GM21447 (cell line): ENCODE measurements around the gene DAO.
"Not testable (repeated sequence)": the region's sequence is repeated elsewhere in the genome, so short reads cannot be mapped to it uniquely, and the experiment has no call there.

Experiments
- ATAC-seq: cut with Tn5 transposase; IDR thresholded peaks from one replicate; pipeline ENCODE4 v1.9.1; 2021; ENCODE audit not compliant: unreplicated experiment

The DAO gene

DNA sequence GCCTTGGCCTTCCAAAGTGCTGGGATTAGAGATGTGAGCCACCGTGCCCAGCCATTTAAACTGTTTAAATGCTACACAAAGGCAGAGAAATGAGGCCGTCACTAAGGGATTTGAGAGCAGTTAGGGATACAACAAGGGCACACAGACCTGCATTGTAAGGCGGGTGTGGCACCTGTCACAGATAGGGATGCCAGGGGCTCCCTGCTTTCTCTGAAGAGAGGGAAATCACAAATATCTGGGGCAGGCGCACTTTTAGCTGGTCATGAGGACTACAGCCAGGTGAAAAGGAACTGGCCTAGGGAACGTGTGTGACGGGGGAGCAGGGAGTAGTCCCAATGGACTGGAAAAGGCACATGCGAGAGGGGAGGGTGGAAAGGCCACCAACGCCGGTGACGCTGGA lies 32.2 kb upstream of the DAO start:
- no peak for ATAC-seq

DNA sequence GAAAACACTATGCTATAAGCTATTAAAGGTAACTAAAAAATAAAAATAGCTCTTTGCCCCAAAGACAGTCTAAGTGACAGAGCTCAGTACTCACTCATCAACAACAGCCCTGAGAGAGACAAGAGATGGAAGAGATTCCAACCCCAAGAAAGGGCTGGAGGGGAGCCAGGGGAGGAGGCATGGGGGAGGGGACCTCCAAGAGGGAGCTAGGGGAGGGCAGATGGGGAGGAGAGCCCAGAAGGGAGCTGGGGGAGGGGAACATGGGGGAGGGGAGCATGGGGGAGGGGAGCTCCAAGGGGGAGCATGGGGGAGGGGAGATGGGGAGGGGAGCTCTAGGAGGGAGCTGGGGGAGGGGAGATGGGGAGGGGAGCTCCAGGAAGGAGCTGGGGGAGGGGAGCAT lies 30.2 kb upstream of the DAO start:
- no peak for ATAC-seq

GRCh38 chr12:108850854-108851573 lies 28.9 kb upstream of the DAO start:
- peak; percentile 63 for ATAC-seq

DNA sequence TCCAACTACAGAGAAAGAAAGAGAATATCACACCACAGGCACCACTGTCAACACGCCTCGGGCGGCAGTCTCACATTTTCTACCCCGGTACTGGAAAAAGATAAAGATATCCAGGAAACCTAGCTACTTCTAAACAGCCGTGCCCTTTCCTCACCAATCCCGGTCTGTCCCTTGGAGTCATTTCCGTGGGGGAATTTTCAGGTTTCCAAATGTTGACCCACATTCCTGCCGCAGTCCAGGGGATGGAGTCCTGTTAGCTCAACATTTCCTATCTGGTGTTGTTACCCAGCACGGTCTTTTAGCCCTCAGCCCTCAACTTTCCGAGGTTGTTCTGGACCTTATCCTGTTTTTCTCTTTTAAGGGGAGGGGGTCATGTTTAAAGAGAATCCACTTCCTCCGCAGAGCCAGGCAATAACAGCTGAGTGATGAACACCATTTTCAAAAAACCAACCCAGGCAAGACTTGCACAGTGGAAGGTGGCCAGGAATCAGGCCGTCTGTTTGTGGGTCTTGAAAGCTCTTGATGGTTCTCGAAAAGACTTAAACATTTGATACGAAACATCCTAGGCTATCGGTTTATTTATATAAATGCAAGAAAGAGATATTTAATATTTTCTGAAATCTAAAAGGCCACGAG lies 27.1 kb upstream of the DAO start:
- no peak for ATAC-seq

DNA sequence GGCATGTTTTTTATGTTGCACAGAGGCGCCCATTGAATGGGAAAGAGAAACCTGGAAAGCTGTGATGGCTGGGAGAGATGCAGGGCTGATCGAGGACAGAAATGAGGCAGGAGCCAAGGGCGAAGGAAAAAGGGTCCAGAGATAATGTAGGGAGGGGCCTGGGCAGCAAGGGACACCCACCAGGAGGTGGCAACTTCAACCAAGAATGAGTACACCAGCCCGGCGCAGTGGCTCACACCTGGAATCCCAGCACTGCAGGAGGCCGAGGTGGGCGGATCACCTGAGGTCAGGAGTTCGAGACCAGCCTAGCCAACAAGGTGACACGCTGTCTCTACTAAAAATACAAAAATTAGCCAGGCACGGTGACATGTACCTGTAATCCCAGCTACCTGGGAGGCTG lies 26.5 kb upstream of the DAO start:
- no peak for ATAC-seq

DNA sequence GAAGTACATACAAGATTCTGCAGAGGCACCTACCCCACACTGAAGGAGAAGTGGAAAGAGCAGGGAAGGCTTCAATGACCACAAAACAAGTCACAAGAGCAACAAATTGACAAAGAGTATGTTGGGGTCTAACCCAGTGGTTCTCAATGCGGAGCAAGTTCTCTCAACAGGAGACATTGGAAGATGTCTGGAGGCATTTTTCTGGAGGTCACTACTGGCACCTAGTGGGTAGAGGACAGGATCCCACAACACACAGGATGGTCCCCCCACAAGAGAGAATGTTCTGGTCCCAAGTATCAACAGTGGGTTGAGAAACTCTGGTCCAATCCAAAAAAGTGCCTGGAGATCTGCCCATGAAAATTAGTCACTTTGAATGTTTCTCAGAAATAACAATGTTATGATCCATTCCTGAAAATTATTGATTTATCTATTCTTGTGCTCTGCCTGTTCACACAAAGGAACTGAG lies 25.9 kb upstream of the DAO start:
- ATAC-seq: no peak

DNA sequence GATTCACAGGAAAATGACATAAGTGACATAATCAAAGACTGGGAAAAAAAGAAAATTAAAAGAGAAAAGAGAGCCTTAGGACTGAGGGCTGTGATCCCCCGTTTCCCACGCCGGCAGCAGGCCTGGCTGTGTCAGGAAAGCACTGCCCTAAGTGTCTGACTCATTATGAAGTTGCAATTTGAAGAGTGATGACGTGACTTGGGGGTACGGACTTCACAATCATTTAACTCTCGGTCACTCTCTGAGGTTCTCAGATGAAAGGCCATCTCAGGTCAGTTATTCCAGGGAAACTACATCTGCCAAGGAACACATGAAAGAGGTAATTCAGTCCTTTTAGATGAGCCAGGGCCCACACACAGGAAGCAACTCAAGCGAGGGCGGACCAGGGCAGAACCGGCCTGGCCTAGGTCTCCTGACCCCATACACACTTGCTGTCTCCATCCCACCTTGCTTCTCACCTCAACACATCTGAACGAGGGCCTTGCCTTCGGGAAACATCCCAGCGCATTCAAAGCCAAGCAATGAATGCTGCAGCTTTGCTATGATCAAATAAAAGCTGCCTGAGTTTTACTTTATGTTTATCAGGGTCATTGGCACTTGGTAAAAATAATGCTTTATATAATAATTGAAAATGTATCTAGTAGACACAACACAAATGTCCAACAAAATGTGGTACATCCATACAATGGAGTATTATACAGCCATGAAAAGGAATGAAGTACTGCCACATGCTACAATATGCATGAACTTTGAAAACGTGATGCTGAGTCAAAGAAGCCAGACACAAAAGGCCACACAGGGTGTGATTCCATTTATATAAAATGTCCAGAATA lies 25.2 kb upstream of the DAO start:
- peak; percentile 23 for ATAC-seq

DNA sequence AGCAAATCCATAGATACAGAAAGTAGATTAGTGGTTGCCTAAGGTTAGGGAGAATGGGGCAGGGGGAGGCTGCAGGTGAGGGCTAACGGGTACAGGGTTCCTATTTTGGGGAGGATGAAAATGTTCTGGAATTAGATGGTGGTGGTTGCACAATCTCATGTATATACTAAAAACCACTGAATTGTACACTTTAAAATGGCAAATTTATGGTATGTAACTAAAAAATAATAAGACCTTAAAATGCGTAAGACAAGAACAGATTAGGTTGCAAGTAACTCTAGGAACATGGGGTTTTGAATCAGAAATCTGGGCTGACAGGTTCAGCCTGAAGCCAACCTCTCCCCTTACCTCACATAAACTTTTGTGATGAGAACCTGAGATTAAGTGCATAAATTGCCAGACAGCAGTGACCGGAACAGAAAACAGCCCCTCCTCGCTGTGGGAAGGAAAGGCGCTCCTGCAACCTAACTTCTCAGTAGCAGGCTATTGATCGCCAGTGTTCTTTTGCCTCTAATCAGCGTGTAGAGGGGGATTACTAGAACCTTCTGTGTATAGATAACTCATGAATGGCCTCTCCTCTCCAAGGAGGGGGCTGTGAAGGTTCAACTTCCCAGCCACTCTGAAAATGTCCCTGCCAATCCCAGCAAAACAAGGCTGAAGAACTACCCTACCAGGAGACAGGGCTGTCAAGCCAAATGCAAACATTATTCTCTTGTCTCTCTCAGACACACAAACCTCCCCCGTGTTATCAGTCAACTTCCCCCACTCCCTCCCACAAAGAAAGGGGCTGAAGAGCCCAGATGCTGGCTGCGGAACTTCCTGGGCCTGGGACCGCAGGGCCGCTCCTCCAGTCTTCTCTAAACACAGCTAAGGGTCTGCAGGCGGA lies 24.4 kb upstream of the DAO start:
- no peak for ATAC-seq

- no peak for ATAC-seq
These were observed 23.8 kb upstream of the DAO start for GRCh38 chr12:108856170-108856427.

GRCh38 chr12:108856428-108857157 lies 23.3 kb upstream of the DAO start:
- peak; percentile 30 for ATAC-seq

- ATAC-seq: no peak
These were observed 22.8 kb upstream of the DAO start for GRCh38 chr12:108857158-108857407.

DNA sequence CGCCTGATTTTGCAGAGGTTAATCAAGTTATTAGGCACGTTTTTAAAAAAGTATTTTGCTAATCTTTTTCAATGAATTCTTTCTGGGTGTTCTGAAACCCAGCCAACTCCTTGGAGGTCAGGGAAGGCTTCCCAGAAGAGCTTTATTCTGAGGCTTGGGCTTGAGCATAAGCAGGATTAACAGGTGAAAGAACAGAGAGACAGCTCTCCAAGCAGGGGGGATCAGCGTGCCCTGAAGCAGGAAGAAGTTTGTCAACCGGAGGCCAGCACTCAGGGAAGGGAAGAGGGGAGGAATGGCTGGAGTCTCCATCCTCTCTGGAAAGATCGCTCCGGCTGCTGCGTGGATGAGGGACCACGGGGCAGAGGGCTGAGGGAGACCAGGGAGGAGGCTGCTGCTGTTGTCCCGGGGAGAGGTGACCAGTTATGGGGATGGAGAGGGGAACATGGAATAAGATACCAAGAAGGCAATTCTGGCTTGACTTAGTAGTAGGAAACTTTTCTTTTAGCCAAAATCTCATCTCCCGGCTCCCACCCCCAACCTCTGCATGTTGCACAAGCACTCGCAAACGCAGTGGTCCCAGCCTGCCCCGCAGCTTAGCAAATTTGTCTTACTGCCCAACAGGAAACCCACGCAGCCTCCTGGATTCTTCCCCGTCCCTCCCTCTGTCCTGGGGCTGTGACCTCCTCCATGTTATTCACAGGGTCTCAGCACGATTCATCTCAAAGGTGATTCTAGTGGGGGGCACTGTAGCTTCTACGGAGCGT lies 21.4 kb upstream of the DAO start:
- ATAC-seq: no peak

- not testable (repeated sequence) for ATAC-seq
These were observed 20.6 kb upstream of the DAO start for GRCh38 chr12:108859141-108859922.

DNA sequence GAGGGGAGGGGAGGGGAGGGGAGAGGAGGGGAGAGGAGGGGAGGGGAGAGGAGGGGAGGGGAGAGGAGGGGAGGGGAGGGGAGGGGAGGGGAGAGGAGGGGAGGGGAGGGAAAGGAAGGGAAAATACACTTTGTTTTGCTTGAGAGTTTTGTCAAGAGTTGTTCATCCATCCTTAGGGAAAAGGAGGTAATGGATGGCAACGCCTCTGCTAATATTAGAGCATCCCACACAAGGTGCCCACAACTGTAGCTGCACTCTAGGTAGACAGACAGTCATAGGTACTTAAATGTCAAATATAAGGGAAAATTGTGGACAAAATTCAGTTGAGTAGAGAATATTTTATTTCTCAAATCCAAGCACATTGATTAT lies 20.0 kb upstream of the DAO start:
- ATAC-seq: no peak

GRCh38 chr12:108860443-108860842 lies 19.4 kb upstream of the DAO start:
- no peak for ATAC-seq

DNA sequence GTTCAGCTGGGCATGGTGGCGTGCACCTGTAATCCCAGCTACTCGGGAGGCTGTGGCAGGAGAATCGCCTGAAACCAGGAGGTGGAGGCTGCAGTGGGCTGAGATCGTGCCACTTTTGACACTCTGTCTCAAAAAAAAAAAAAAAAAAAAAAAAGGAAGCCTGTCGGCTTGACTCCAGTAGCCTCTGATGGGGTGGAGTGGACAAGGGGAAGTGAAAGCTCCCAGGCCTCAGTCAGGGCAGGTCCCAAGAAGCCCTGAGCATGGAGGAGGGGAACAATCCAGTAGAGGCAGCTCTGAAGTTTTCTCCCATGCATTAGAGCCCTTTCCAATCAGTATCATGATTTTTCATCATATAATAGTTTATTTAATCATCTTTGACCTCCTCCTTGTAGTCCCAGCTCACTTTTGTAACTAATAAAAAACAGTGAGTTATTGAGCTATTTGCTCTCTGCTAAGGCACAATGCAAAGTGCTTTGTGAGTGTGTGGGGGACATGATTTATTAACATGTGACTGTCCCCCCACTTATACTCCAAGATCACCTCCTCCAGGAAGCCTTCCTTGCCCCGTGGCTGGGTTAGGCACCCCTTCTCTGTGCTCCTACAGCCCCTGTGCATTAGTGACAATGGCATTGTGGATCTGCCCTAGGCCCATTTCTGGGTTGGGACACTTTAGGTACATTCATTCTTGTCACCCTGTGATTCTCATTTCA lies 17.9 kb upstream of the DAO start:
- ATAC-seq: no peak

DNA sequence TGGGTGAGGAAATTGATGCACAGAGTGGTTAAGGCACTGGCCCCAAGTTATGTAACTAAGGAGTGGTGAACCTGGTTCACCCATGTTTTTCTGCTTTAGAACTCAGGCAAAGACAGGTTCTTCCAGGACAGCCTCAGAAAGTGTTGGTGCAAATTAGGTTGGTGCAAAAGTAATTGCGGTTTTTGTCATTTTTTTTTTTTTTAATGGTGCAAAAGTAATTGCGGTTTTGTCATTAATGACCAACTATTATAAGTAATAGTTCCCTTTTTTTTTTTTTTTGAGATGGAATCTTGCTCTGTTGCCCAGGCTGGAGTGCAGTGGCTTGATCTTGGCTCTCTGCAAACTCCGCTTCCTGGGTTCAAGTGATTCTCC lies 17.3 kb upstream of the DAO start:
- ATAC-seq: no peak

GRCh38 chr12:108865169-108865568 lies 14.7 kb upstream of the DAO start:
- ATAC-seq: no peak

DNA sequence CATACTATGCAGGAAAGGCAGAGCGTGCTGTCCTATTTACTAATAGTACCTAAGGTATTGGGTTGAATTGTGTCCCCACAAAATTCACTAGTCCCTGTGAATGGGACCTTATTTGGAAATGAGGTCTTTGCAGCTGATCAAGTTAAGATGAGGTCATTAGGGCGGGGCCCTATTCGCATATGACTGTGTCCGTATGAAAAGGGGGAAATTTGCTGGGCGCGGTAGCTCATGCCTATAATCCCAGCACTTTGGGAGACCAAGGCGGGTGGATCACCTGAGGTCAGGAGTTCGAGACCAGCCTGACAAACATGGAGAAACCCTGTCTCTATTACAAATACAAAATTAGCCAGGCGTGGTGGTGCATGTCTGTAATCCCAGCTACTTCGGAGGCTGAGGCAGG lies 13.8 kb upstream of the DAO start:
- not testable (repeated sequence) for ATAC-seq
